ENCODE measurements around the gene FZD4. TPM values are rescaled to one million over a fixed set of nuclear protein-coding genes. Genes with fewer than 3 reads are reported as not detected.
"Not testable (repeated sequence)": the region's sequence is repeated elsewhere in the genome, so short reads cannot be mapped to it uniquely, and the experiment has no call there.

The FZD4 gene
- total RNA-seq, 1 donor from 2014 or later = 14.2 TPM

DNA sequence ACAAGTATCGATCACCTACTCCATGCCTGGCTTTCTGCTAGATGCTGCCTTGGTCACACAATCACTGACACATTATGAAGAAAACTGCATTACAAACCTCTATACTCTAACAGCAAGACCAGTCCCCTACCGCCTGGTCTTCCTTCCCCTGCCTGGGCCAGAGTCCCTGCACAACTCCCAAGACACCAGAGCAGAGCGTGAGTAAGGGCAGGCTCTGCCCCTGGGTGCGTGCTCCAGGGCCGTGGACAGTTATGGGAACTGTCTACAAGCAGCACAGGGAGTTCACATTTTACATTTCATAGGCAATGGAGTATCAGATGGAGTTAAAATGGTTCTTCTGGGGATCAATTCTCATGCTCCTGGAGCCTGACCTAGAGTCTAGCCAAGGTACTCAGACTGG is 6.5 kb downstream of the FZD4 start:
- H3K27me3 Mint-ChIP-seq (ENCODE audit: unreplicated experiment) = no peaks in the 10 kb centered on the region
- H3K36me3 Mint-ChIP-seq (ENCODE audit: unreplicated experiment) = peaks cover 31% of the 10 kb centered on the region
- TF ChIP-seq, protein P1, sequence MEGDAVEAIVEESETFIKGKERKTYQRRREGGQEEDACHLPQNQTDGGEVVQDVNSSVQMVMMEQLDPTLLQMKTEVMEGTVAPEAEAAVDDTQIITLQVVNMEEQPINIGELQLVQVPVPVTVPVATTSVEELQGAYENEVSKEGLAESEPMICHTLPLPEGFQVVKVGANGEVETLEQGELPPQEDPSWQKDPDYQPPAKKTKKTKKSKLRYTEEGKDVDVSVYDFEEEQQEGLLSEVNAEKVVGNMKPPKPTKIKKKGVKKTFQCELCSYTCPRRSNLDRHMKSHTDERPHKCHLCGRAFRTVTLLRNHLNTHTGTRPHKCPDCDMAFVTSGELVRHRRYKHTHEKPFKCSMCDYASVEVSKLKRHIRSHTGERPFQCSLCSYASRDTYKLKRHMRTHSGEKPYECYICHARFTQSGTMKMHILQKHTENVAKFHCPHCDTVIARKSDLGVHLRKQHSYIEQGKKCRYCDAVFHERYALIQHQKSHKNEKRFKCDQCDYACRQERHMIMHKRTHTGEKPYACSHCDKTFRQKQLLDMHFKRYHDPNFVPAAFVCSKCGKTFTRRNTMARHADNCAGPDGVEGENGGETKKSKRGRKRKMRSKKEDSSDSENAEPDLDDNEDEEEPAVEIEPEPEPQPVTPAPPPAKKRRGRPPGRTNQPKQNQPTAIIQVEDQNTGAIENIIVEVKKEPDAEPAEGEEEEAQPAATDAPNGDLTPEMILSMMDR (IDR thresholded peaks at IDR 0.05) = no peak
- no peak overlapping the region for H3K27ac Mint-ChIP-seq (ENCODE audit: unreplicated experiment)
- no peak for DNase-seq (ENCODE audit: extremely low spot score, unreplicated experiment)
- H3K4me3 Mint-ChIP-seq (ENCODE audit: unreplicated experiment) = no peak overlapping the region
- peaks cover 33% of the 10 kb centered on the region for H3K4me1 Mint-ChIP-seq (ENCODE audit: unreplicated experiment)
- no peaks in the 10 kb centered on the region for H3K9me3 Mint-ChIP-seq (ENCODE audit: unreplicated experiment)

DNA sequence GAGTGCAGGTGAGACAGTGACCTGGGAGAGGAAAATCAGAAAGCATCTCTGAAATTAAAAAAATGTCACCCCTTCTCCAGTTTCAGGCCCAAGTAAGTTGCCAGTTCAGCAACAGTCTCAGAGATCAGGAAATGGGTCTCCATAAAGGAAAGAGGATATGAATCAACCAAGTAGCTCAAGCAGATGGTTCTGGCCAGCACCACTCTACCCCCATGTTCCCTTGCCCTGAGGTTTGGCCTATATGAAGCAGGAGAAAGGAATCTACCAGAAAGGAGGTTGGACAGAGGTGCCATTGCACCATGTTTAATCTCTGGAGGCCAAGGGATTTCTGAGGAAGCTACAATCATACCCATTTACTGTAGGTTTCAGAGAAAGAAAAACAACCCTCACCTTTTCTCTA is 7.7 kb downstream of the FZD4 start:
- Mint-ChIP-seq H3K4me1 (ENCODE audit: unreplicated experiment) (peaks cover 26% of the 10 kb centered on the region), H3K27ac (ENCODE audit: unreplicated experiment) (peak overlapping the region; percentile 6), H3K36me3 (ENCODE audit: unreplicated experiment) (peaks cover 31% of the 10 kb centered on the region), H3K27me3 (ENCODE audit: unreplicated experiment) (no peaks in the 10 kb centered on the region), H3K4me3 (ENCODE audit: unreplicated experiment) (no peak overlapping the region), H3K9me3 (ENCODE audit: unreplicated experiment) (no peaks in the 10 kb centered on the region)
- TF ChIP-seq, protein P1 (IDR thresholded peaks at IDR 0.05) = no peak
- no peak for DNase-seq (ENCODE audit: extremely low spot score, unreplicated experiment)

DNA sequence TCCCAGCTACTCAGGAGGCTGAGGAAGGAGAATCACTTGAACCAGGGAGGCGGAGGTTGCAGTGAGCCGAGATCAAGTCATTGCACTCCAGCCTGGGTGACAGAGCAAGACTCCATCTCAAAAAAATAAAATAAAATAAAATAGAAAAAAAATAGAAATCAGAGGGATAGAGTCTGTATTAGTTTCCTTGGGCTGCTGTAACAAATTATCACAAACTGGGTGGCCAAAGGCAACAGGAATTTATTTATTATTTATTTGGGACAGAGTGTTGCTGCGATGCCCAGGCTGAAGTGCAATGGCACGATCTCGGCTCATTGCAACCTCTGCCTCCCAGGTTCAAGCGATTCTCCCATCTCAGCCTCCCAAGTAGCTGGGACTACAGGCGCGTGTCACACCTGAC is 11.7 kb downstream of the FZD4 start:
- H3K27me3 Mint-ChIP-seq (ENCODE audit: unreplicated experiment); H3K27ac Mint-ChIP-seq (ENCODE audit: unreplicated experiment); DNase-seq (ENCODE audit: extremely low spot score, unreplicated experiment); H3K9me3 Mint-ChIP-seq (ENCODE audit: unreplicated experiment); H3K4me3 Mint-ChIP-seq (ENCODE audit: unreplicated experiment): not testable (repeated sequence)
- Mint-ChIP-seq H3K4me1 (ENCODE audit: unreplicated experiment) (peaks cover 41% of the 10 kb centered on the region), H3K36me3 (ENCODE audit: unreplicated experiment) (peaks cover 18% of the 10 kb centered on the region)

DNA sequence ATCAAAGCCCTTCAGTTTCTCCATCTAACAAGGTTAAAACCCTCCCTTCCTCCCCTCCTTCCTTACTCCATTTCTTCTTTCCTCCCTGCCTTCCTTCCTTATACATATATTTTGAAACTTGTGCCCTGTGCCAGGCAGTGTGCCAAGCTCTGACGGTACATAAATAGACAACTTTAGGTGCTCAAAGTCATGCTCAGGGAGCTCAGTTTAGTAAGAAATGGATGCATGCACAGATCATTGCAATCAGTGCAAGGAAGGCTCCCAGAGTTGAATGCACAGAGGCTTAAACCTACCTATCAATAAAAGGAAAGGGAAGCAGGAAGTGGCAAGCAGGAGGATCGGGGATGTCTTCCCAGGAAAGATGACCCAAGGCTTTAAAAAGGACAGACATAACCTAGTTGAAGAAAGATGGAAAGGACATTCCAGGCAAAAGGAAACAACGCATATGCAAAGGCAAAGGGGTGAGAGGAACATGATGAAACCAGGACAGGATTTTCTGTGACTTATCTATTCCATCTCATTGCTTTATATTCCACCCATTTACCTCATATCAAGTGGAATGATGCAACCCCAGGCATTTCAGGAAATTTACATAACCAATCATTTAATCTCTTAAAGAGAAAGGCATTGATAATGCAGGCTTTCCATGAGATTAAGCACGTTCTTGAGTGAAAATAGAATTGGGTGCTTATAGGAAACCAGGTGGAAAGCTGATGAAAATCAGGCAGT is 13.2 kb downstream of the FZD4 start:
- Mint-ChIP-seq H3K4me3 (ENCODE audit: unreplicated experiment) (no peak overlapping the region), H3K36me3 (ENCODE audit: unreplicated experiment) (peaks cover 12% of the 10 kb centered on the region), H3K4me1 (ENCODE audit: unreplicated experiment) (peaks cover 42% of the 10 kb centered on the region), H3K27me3 (ENCODE audit: unreplicated experiment) (no peaks in the 10 kb centered on the region), H3K9me3 (ENCODE audit: unreplicated experiment) (no peaks in the 10 kb centered on the region), H3K27ac (ENCODE audit: unreplicated experiment) (no peak overlapping the region)
- TF ChIP-seq, protein P1 (IDR thresholded peaks at IDR 0.05) = no peak
- no peak for DNase-seq (ENCODE audit: extremely low spot score, unreplicated experiment)

DNA sequence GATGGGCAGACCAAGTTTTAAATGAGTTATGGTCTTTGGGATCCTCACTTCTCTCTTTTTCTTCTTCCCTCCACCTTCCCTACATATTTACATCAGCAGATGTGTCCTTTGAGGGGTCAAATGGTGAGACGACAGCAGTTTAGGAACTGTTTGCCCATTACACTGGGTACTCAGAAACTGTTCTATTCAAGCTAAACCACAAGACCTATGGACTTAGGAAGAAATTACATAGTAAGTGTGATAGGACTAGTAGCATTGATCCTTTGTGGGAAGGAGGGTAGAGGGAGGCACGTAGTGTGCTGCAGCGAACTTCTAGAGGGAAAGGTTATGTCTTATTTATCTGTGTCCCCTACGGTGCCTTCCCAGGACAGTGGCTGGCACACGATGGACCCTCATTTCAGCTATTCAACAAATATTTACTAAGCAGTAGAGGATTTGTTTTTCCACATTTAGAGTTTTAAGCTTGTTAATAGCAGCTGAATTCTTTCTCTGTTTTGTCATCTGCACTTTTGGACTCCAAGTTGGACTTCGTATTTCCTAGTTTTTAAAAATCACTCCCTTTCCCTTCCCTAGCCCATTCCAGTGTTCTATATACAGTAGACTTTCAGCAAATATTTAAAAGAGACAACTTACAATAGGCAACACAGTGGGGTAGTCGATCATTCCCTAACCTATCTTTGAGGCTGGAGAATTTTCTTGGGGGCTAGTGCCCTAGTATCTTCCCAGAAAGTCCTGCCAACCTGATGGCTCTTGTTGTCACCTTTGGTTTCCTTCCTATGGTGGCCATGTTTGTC is 13.9 kb downstream of the FZD4 start:
- no peaks in the 10 kb centered on the region for H3K9me3 Mint-ChIP-seq (ENCODE audit: unreplicated experiment)
- TF ChIP-seq, protein P1 (IDR thresholded peaks at IDR 0.05) = no peak
- peak overlapping the region; percentile 91 for H3K27ac Mint-ChIP-seq (ENCODE audit: unreplicated experiment)
- no peak for DNase-seq (ENCODE audit: extremely low spot score, unreplicated experiment)
- peaks cover 12% of the 10 kb centered on the region for H3K36me3 Mint-ChIP-seq (ENCODE audit: unreplicated experiment)
- no peak overlapping the region for H3K4me3 Mint-ChIP-seq (ENCODE audit: unreplicated experiment)
- H3K4me1 Mint-ChIP-seq (ENCODE audit: unreplicated experiment) = peaks cover 42% of the 10 kb centered on the region
- H3K27me3 Mint-ChIP-seq (ENCODE audit: unreplicated experiment) = no peaks in the 10 kb centered on the region
